PFSK-1 (cell line): ENCODE measurements around the gene KCNIP4.

Experiments
- FOXP2 ChIP-seq: optimal IDR thresholded peaks from 2 replicates; pipeline ENCODE3; 2011; ENCODE audit warnings: borderline replicate concordance, control low read depth, inconsistent platforms; ENCODE audit not compliant: insufficient read depth; ENCODE audit errors: extremely low read length, extremely low read depth
- POLR2AphosphoS5 ChIP-seq: IDR thresholded peaks from 2 replicates; pipeline ENCODE4 v1.6.1; 2012; ENCODE audit warnings: low read depth, mild to moderate bottlenecking, control low read depth, low read length, moderate library complexity
- REST ChIP-seq, 2 experiments: IDR thresholded peaks; 2 replicates each; pipeline versions ENCODE4 v1.6.1 to v1.8.0; 2011 to 2012; ENCODE audit warnings: low read depth in 2 of 2, low read length in 2 of 2, control low read depth in 1 of 2, inconsistent platforms in 1 of 2, mild to moderate bottlenecking in 1 of 2, moderate library complexity in 1 of 2; ENCODE audit not compliant: insufficient read depth in 1 of 2
- SIN3A ChIP-seq: IDR thresholded peaks from 2 replicates; pipeline ENCODE4 v1.6.1; 2012; ENCODE audit warnings: mild to moderate bottlenecking, low read length, moderate library complexity, borderline replicate concordance; ENCODE audit not compliant: insufficient read depth
- TAF1 ChIP-seq: IDR thresholded peaks from 2 replicates; pipeline ENCODE4 v1.6.1; 2012; ENCODE audit warnings: low read length, control low read depth, borderline replicate concordance; ENCODE audit not compliant: insufficient read depth

KCNIP4 gene

GRCh38 chr4:21167711-21168110 lies 780.9 kb downstream of the KCNIP4 start:
- TF ChIP-seq POLR2AphosphoS5 (no peak), SIN3A (no peak), REST (IDR thresholded peaks at IDR 0.05; ENCODE audit: insufficient read depth in 1 of 2, low read depth in 2 of 2, low read length in 2 of 2) (no peak), TAF1 (no peak), FOXP2 (no peak)

- TF ChIP-seq POLR2AphosphoS5 (no peak), REST (IDR thresholded peaks at IDR 0.05; ENCODE audit: insufficient read depth in 1 of 2, low read depth in 2 of 2, low read length in 2 of 2) (no peak), SIN3A (no peak), FOXP2 (no peak), TAF1 (no peak)
Measured at GRCh38 chr4:21155367-21155766, 793.2 kb downstream of the KCNIP4 start.

GRCh38 chr4:21139327-21139726 lies 809.2 kb downstream of the KCNIP4 start:
- no peak for TF ChIP-seq TAF1
- no peak for TF ChIP-seq REST (IDR thresholded peaks at IDR 0.05; ENCODE audit: insufficient read depth in 1 of 2, low read depth in 2 of 2, low read length in 2 of 2)
- no peak for TF ChIP-seq FOXP2
- no peak for TF ChIP-seq SIN3A

- TF ChIP-seq REST (IDR thresholded peaks at IDR 0.05; ENCODE audit: insufficient read depth in 1 of 2, low read depth in 2 of 2, low read length in 2 of 2) = no peak
- TF ChIP-seq TAF1 = no peak
- no peak for TF ChIP-seq SIN3A
- TF ChIP-seq FOXP2 = no peak
- TF ChIP-seq POLR2AphosphoS5 = no peak
Measured at GRCh38 chr4:21136051-21136630, 812.4 kb downstream of the KCNIP4 start.

GRCh38 chr4:21134994-21135393 lies 813.6 kb downstream of the KCNIP4 start:
- TF ChIP-seq REST (IDR thresholded peaks at IDR 0.05; ENCODE audit: insufficient read depth in 1 of 2, low read depth in 2 of 2, low read length in 2 of 2) (no peak), FOXP2 (no peak), SIN3A (no peak), TAF1 (no peak), POLR2AphosphoS5 (no peak)
